Ureter (tissue), 1 donor: ENCODE data around the gene PRKCD. TPM values are rescaled to one million over a fixed set of nuclear protein-coding genes. Genes with fewer than 3 reads are reported as not detected.

Source experiments
- DNase-seq: peaks from one replicate; pipeline ENCODE4 v3.0.0-alpha.2; 2020; ENCODE audit warnings: low spot score
- total RNA-seq: library from RNA; stranded (reverse); gene quantifications from one replicate; pipeline ENCODE4 v1.2.4, GENCODE V29; 2023
- donor health status: DM: yes; HTN: yes; CAD: no.

Gene PRKCD
- total RNA-seq, 1 donor from 2014 or later: 82.2 TPM

DNA sequence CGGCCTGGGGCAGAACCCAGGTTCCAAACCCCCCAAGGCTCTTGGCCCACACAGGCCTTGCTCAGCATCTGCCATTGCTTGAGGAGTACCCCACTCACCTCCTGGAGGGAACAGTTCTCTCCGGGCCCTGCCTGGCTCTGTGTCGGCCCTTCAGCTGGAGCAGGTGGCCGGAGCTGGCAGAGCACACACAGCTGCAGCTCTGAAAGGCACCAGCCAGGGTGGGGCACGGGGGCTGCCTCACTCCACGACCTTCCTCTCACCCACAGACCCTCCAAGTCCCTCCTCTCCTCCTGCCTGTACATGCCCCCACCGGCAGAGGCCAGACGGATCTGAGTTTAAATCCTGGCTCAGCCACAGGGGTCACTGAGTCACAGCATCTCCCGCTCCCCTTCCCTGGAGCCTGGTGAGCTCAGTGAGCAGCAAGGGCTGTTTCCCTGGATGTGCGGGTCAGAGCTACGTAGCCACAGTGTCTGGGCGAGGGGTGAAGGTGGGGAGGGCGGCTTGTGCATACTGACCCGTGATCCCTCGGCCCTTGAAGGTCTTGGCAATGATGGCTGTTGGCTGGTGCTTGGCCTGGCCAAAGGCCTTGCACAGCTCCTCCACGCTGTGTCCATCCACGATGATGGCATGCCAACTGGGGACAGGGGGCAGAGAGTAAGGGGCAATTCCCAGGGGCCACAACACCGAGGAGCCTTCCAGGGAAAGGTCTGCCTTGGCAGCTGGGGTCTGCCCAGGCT, 71.8 kb downstream of the PRKCD start:
- DNase-seq: no peak

- DNase-seq: no peak
Observed at GRCh38 chr3:53234130-53234840, 73.3 kb downstream of the PRKCD start.

DNA sequence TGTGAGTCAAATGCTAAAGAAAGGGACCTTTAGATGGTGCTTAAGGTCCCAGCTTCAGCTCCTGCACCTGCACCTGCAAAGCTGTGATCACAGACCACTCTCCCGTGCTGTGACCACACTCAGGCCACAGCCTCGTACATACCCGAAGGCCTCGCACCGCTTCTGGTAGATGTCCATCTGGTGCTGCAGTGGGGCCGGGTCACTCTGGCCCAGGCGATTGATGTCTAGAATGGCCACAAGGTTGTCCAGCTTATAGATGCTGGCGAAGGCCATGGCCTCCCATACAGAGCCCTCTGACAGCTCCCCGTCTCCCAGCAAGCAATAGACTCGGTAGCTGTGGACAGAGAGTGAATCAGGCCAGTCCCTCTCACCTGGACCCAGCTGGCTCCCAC, 73.8 kb downstream of the PRKCD start:
- no peak for DNase-seq

DNA sequence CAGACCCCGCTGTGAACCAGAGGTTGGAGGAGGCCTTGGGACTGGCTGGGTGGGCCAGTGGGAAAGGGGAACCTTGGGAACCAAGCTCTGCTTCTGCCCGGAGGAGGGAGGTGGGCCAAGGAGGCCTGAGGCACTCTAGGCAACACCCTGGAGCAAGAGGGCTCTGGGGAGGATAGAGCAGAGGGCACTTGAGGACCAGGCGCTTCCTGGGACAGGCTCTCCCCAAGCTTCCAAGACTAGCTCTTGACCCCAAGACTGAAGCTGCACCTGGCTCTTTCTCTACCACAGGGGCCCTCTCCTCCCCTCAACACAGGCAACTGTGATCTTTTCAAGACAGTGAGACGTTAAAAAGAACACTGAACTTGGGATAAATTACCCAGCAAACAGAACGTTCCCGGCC, 74.5 kb downstream of the PRKCD start:
- no peak for DNase-seq

- DNase-seq: peak; percentile 73
Observed at GRCh38 chr3:53236112-53236841, 75.3 kb downstream of the PRKCD start.

DNA sequence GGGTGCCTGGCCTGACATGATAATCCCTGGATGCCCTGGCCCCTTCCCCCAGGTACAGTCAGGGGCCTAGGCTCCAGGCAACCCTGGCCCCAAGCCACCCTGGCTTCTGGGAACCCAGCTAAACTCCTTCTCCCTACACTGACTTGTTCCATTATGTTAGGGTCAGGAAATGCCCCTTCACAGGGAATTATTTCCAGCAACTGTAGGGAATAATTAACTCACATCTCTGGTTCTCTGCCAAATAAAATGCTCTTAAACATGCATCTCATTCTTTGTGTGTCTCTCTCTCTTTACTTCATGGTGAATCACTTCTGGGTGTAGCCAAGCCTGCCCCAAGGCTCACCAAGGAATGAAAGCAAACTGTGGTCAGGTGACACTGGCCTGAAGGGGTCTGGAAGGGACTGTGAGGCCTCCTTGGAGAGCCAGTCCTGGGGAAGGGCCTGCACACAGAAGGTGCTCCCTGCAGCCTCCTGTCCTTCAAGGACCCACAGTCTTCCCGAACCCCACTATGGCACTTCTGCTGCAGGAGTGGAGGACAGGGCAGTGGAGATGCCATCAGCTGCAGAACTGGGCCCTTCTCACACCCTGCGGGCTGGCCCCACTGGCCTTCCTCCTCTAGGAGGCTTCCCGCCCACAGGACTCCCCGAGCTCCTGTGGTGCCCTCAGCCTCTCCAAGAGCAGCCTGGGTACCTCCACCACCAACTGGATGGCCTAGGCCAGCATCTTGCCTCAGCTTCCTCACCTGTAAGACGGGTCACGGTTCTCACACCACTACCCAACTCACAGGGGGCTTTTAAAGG, 77.2 kb downstream of the PRKCD start:
- DNase-seq: no peak

- DNase-seq: no peak
Observed at GRCh38 chr3:53238886-53239285, 77.9 kb downstream of the PRKCD start.

DNA sequence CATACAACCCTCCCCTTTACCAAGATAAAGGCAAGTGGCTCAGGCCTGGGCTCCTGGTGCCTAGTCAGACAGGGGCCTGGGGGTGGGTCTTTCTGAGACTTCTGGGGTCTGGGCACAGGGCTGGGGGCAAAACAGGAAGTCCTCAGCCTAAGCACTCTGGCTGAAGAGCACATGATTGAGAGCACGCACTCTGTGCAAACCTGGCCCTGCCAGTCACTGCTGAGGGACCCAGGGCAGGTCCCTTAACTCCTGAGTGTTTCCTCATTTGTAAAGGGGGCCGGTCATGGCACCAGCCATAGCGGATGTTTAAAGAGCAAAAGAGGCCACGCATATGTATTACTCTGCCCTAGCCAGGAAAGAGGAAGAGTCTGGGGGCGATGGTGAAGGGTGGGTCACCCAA, 78.8 kb downstream of the PRKCD start:
- DNase-seq: no peak

DNA sequence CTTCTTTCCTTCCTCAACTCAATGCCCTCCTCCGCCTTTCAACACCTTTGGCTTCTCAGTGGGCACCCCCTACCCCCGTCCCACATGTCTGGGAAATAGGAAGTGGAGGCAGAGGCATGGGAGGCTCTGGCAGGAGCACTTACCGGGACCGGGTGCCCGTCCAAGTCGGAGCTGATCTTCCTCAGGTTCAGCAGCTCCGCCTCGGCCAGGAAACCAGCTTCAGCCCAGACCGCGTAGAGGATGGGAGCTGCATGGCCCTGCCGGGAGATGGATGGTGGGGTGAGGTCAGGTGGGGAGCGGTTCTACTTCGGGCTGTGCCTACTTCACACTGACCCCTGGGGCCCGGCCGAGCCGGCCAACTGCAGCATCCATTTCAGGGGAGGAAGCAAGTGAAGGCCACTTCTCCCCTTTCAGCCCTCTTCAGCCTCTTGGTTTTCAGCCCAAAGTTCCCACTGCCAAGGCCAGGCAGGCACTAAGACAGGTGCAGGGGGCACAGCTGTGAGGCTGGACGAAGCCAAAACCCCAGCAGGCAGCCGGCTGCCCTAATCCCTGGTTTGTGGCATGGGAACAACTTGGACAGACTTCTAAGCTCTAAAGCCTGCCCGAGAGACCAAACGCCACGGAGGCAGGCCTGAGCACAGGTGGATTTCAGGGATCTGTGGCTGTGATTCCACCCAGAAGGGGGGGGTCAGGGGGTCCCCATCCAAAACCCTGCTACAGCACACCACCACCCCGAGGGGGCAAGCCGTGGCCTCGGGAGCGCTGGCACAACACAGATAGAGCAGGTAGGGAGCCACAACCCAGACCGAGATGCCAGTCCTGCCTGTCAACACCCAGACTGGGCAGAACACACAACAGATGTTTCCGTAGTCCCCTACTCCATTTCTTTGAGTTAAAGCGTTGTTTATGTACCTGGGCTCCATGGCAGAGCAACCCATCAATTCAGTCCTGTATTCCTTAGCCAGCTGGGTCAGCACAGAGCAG, 80.3 kb downstream of the PRKCD start:
- DNase-seq: no peak

DNA sequence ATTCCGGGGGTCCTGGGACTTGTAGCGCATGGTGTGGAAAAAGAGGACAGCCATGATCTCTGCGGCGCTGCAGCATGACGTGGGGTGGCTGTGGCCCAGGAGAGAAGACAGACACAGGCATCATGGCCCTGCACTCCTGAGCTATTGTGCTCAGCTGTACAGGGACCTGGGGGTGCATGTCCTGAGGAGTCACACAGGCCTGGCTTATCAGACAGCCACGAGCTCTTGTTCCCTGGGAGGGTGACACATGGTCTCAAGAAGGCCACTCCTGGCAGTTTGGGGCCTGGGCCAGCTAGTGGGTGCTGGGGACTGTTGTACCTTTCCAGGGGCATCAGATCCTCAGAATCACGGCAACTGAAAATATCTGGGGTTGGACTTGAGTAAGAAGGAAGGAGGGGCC, 81.1 kb downstream of the PRKCD start:
- no peak for DNase-seq

Other genes starting within 250 kb of the PRKCD start
- 15.1 TPM for gene SFMBT1, start 115.1 kb upstream of the PRKCD start, total RNA-seq
- gene RFT1, start 30.8 kb upstream of the PRKCD start, total RNA-seq: 33.3 TPM
- gene TKT, start 94.8 kb downstream of the PRKCD start, total RNA-seq: 194 TPM
- gene DCP1A, start 186.3 kb downstream of the PRKCD start, total RNA-seq: 31.7 TPM